HepG2 (cell line): ENCODE results near the gene MAFF. TPM values are rescaled to one million over a fixed set of nuclear protein-coding genes. Genes with fewer than 3 reads are reported as not detected.

Source experiments
- ATAC-seq: fragments of 200-7000 bp; cut with Tn5 transposase; 3 replicates; pipeline ENCODE4 v1.9.1; 2020; ENCODE audit warnings: mild to moderate bottlenecking, moderate library complexity
- BruUV-seq: library from RNA; stranded (reverse); fragments of 400-500 nt; replicated peaks from 2 replicates; lab custom pipeline; 2021; lab: Mats Ljungman, UMichigan
- CTCF ChIA-PET: fragments of 300-600 bp; formaldehyde crosslinking; extraction: SDS; loops from one replicate; lab custom pipeline; 2021; ENCODE audit warnings: low total read pairs, inconsistent platforms, low intra/inter-chr PET ratio; lab: Yijun Ruan, JAX
- POLR2A ChIA-PET: fragments of 350-600 bp; sonication (Branson Sonifier 250); formaldehyde crosslinking; loops from one replicate; lab custom pipeline; 2020; ENCODE audit warnings: antibody characterized with exemption, inconsistent platforms; lab: Yijun Ruan, JAX
- DNase-seq: peaks from one replicate; pipeline ENCODE4 v3.0.0-alpha.2; 2015; ENCODE audit warnings: low spot score
- FAIRE-seq: peaks from 3 replicates; lab custom pipeline; 2011; peaks lifted over from hg19 to GRCh38; lab: Jason Lieb, UNC
- H2AFZ ChIP-seq: one replicate; pipeline ENCODE4 v1.6.1; 2011; ENCODE audit warnings: low read length, inconsistent platforms
- H3K27ac ChIP-seq: fragments of 300-600 bp; 3 replicates; pipeline ENCODE4 v1.8.0; 2011; ENCODE audit warnings: mixed run types, mild to moderate bottlenecking, mixed read lengths, low read length, inconsistent platforms; ENCODE audit not compliant: insufficient read depth; ENCODE audit errors: extremely low read length
- H3K27me3 ChIP-seq, 2 experiments: fragments of 200-600 bp in 1 of 2; 2 replicates in 1 of 2; 3 replicates in 1 of 2; pipeline versions ENCODE4 v1.6.0 to v1.8.0; 2011; ENCODE audit warnings: low read length in 2 of 2, mild to moderate bottlenecking in 2 of 2, moderate library complexity in 2 of 2, inconsistent platforms in 1 of 2; ENCODE audit not compliant: insufficient read depth in 2 of 2, control insufficient read depth in 1 of 2
- H3K36me3 ChIP-seq, 2 experiments: fragments of 200-600 bp in 1 of 2; replicated peaks in 1 of 2; 2 replicates in 1 of 2; 3 replicates in 1 of 2; pipeline versions ENCODE4 v1.5.1 to v1.8.0; 2011; ENCODE audit warnings: low read length in 2 of 2, inconsistent platforms in 1 of 2; ENCODE audit not compliant: insufficient read depth in 2 of 2, control insufficient read depth in 1 of 2
- H3K4me1 ChIP-seq: 2 replicates; pipeline ENCODE4 v1.5.1; 2012; ENCODE audit warnings: low read length, inconsistent platforms; ENCODE audit not compliant: insufficient read depth
- H3K4me2 ChIP-seq: 2 replicates; pipeline ENCODE4 v1.6.0; 2011; ENCODE audit warnings: low read depth, low read length, inconsistent platforms
- H3K4me3 ChIP-seq, 3 experiments: fragments of 200-600 bp in 1 of 3; sonication (generic), shearing (Covaris generic) in 1 of 3; replicated peaks in 1 of 3; 2 replicates each; pipeline ENCODE4 v1.5.1; 2011 to 2016; ENCODE audit warnings: low read length in 3 of 3, inconsistent platforms in 2 of 3, low read depth in 2 of 3, mild to moderate bottlenecking in 2 of 3, control low read depth in 1 of 3, mixed read lengths in 1 of 3; ENCODE audit not compliant: insufficient read depth in 1 of 3
- H3K79me2 ChIP-seq: one replicate; pipeline ENCODE4 v1.6.1; 2011; ENCODE audit warnings: low read length, inconsistent platforms; ENCODE audit not compliant: insufficient read depth
- H3K9ac ChIP-seq: 2 replicates; pipeline ENCODE4 v1.6.0; 2011; ENCODE audit warnings: mild to moderate bottlenecking, low read depth, low read length, inconsistent platforms; ENCODE audit not compliant: insufficient read depth
- H3K9me3 ChIP-seq: 2 replicates; pipeline ENCODE4 v1.5.1; 2012; ENCODE audit warnings: mild to moderate bottlenecking, low read length
- H4K20me1 ChIP-seq: 2 replicates; pipeline ENCODE4 v1.6.0; 2011; ENCODE audit warnings: inconsistent platforms, mild to moderate bottlenecking, low read length, moderate library complexity; ENCODE audit not compliant: insufficient read depth
- FOSL1 ChIP-seq: sonication (generic); formaldehyde crosslinking; IDR thresholded peaks from 2 replicates; pipeline ENCODE4 v1.9.0; 2021; ENCODE audit warnings: missing genetic modification reagents, borderline replicate concordance
- GATAD2A ChIP-seq: IDR thresholded peaks from 2 replicates; pipeline ENCODE4 v1.6.1; 2016
- JUN ChIP-seq: sonication (generic); formaldehyde crosslinking; IDR thresholded peaks from 2 replicates; pipeline ENCODE4 v1.4.0; 2020; ENCODE audit warnings: mild to moderate bottlenecking, missing genetic modification reagents
- MYC ChIP-seq: sonication (generic); formaldehyde crosslinking; IDR thresholded peaks from 2 replicates; pipeline ENCODE4 v1.9.0; 2021; ENCODE audit warnings: missing genetic modification reagents, borderline replicate concordance
- ONECUT2 ChIP-seq: sonication (generic); formaldehyde crosslinking; IDR thresholded peaks from 2 replicates; pipeline ENCODE4 v1.4.0; 2020; ENCODE audit warnings: missing genetic modification reagents
- PITX1 ChIP-seq: sonication (generic); formaldehyde crosslinking; IDR thresholded peaks from 2 replicates; pipeline ENCODE4 v1.5.1; 2020; ENCODE audit warnings: mild to moderate bottlenecking, missing genetic modification reagents
- SMYD3 ChIP-seq: sonication (generic); formaldehyde crosslinking; IDR thresholded peaks from 2 replicates; pipeline ENCODE4 v1.8.1; 2023; ENCODE audit warnings: mild to moderate bottlenecking, missing genetic modification reagents
- SPEN ChIP-seq: sonication (generic); formaldehyde crosslinking; IDR thresholded peaks from 2 replicates; pipeline ENCODE4 v1.5.1; 2020; ENCODE audit warnings: low read depth, mild to moderate bottlenecking, missing genetic modification reagents
- ZBTB38 ChIP-seq: sonication (generic); formaldehyde crosslinking; IDR thresholded peaks from 2 replicates; pipeline ENCODE4 v1.5.1; 2020; ENCODE audit warnings: mild to moderate bottlenecking, missing genetic modification reagents
- ZC3H13 ChIP-seq: sonication (generic); formaldehyde crosslinking; IDR thresholded peaks from 2 replicates; pipeline ENCODE4 v1.8.1; 2023; ENCODE audit warnings: mild to moderate bottlenecking, missing genetic modification reagents, moderate library complexity
- ZNF143 ChIP-seq: sonication (generic); formaldehyde crosslinking; IDR thresholded peaks from 2 replicates; pipeline ENCODE4 v1.4.0; 2020; ENCODE audit warnings: missing genetic modification reagents
- WGBS: methylation state at CpG from one replicate; pipeline ENCODE4 v1.1.6; 2017; ENCODE audit warnings: low lambda C conversion rate; 5-methylcytosine and 5-hydroxymethylcytosine counted together
- in situ Hi-C: cut with HindIII; loops from 2 replicates; pipeline ENCODE4 v1.10.0; 2017; ENCODE audit warnings: low pct_unique_long_range_greater_than_20kb; ENCODE audit not compliant: extremely low pct_ligation_motif_present
- intact Hi-C: fragments of 100-400 bp; cut with micrococcal nuclease; formaldehyde crosslinking; loops from one replicate; pipeline ENCODE4 v1.10.0; 2022; ENCODE audit not compliant: unreplicated experiment
- polyA plus RNA-seq, 8 experiments: library from polyadenylated mRNA; depleted of rRNA in 3 of 8; stranded (reverse) in 7 of 8; unstranded in 1 of 8; fragments of >200 nt; fragmentation: Illumina TruSeq in 4 of 8; extraction: Trizol in 4 of 8; gene quantifications; 2 replicates each; pipeline versions ENCODE4 v1.2.1 to v1.2.3, GENCODE V29; 2011 to 2016; ENCODE audit warnings: low read depth in 4 of 8, missing spikeins in 1 of 8, mixed read lengths in 1 of 8; ENCODE audit not compliant: insufficient read depth in 1 of 8
- total RNA-seq, 5 experiments: library from RNA; depleted of rRNA; stranded (reverse); fragments of >200 nt; fragmentation: Illumina TruSeq; extraction: Trizol; gene quantifications; 2 replicates each; pipeline ENCODE4 v1.2.3, GENCODE V29; 2016; ENCODE audit warnings: low read depth in 1 of 5
- TF ChIP-seq, protein P1 (sequence below): sonication (generic); formaldehyde crosslinking; IDR thresholded peaks from 2 replicates; pipeline ENCODE4 v1.8.1; 2023; ENCODE audit warnings: mild to moderate bottlenecking, missing genetic modification reagents
- TF ChIP-seq, protein P2 (sequence below): sonication (generic); formaldehyde crosslinking; IDR thresholded peaks from 2 replicates; pipeline ENCODE4 v1.5.1; 2020; ENCODE audit warnings: mild to moderate bottlenecking, missing genetic modification reagents, moderate library complexity
- TF ChIP-seq, protein P3 (sequence below): IDR thresholded peaks from 2 replicates; pipeline ENCODE4 v1.6.1; 2016; ENCODE audit warnings: missing compliant biosample characterization, missing genetic modification reagents, borderline replicate concordance
- TF ChIP-seq, protein P4 (sequence below): IDR thresholded peaks from 2 replicates; pipeline ENCODE4 v1.6.1; 2012; ENCODE audit warnings: inconsistent platforms

Gene MAFF
- total and polyA plus RNA-seq, 2 of the 13 experiments (the other 11 are each of a cell fraction or from before 2014, with no cell fraction given) = 5.4 to 14.3 TPM

DNA sequence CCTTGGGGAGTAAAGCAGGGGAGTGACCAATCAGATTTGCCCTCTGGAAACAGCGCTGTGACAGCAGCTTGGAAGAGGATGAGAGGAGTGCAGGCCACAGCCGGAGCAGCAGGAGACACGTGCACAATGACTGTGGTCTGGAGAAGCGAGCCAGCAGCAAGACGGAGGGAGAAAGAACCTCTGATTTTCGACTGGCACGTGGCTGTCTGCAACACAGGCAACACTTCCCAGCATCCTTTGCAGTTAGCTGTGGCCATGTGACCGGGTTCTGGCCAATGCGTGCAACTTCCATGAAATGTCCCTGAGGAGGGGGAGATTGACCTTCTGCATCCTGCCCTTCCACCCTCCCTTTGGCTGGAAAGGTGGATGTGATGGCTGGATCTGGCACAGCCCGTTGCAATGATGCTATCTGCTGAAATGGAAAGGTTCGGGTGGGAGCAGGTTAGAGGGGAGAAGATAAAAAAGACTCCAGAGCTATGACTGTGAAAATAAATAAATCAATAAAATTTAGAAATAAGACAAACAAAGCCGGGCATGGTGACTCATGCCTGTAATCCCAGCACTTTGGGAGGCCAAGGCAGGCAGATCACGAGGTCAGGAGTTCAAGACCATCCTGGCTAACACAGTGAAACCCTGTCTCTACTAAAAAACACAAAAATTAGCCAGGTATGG, 35.7 kb upstream of the MAFF start:
- CTCF ChIA-PET = no interaction called here
- intact Hi-C loops = no loop called here
- POLR2A ChIA-PET = interaction anchor here (0.5 to 3.6 kb wide), 5 partner anchors 11 to 107 kb away, joined by 3 to 46 read pairs (median 9); partner anchors contain the start of genes BAIAP2L2, MAFF, PLA2G6 and TMEM184B
- TF ChIP-seq SMYD3 = 0 out of 2 replicates have a peak, but pooled peaks have one; percentile 27
- TF ChIP-seq ZNF143 (CRISPR knock-in tag) = peak; percentile 84
- TF ChIP-seq ONECUT2 = peak; percentile 59
- TF ChIP-seq JUN (CRISPR knock-in tag) = peak; percentile 49; the same call in 1 of the 2 replicates
- TF ChIP-seq GATAD2A = peak; percentile 27
- peak; percentile 62; the same call in 1 of the 2 replicates for TF ChIP-seq FOSL1 (CRISPR knock-in tag)
- TF ChIP-seq, protein P1, sequence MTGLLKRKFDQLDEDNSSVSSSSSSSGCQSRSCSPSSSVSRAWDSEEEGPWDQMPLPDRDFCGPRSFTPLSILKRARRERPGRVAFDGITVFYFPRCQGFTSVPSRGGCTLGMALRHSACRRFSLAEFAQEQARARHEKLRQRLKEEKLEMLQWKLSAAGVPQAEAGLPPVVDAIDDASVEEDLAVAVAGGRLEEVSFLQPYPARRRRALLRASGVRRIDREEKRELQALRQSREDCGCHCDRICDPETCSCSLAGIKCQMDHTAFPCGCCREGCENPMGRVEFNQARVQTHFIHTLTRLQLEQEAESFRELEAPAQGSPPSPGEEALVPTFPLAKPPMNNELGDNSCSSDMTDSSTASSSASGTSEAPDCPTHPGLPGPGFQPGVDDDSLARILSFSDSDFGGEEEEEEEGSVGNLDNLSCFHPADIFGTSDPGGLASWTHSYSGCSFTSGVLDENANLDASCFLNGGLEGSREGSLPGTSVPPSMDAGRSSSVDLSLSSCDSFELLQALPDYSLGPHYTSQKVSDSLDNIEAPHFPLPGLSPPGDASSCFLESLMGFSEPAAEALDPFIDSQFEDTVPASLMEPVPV (CRISPR knock-in tag) = 0 out of 2 replicates have a peak, but pooled peaks have one; percentile 38
- TF ChIP-seq, protein P2, sequence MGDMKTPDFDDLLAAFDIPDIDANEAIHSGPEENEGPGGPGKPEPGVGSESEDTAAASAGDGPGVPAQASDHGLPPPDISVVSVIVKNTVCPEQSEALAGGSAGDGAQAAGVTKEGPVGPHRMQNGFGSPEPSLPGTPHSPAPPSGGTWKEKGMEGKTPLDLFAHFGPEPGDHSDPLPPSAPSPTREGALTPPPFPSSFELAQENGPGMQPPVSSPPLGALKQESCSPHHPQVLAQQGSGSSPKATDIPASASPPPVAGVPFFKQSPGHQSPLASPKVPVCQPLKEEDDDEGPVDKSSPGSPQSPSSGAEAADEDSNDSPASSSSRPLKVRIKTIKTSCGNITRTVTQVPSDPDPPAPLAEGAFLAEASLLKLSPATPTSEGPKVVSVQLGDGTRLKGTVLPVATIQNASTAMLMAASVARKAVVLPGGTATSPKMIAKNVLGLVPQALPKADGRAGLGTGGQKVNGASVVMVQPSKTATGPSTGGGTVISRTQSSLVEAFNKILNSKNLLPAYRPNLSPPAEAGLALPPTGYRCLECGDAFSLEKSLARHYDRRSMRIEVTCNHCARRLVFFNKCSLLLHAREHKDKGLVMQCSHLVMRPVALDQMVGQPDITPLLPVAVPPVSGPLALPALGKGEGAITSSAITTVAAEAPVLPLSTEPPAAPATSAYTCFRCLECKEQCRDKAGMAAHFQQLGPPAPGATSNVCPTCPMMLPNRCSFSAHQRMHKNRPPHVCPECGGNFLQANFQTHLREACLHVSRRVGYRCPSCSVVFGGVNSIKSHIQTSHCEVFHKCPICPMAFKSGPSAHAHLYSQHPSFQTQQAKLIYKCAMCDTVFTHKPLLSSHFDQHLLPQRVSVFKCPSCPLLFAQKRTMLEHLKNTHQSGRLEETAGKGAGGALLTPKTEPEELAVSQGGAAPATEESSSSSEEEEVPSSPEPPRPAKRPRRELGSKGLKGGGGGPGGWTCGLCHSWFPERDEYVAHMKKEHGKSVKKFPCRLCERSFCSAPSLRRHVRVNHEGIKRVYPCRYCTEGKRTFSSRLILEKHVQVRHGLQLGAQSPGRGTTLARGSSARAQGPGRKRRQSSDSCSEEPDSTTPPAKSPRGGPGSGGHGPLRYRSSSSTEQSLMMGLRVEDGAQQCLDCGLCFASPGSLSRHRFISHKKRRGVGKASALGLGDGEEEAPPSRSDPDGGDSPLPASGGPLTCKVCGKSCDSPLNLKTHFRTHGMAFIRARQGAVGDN = peak; percentile 93
- TF ChIP-seq, protein P3, sequence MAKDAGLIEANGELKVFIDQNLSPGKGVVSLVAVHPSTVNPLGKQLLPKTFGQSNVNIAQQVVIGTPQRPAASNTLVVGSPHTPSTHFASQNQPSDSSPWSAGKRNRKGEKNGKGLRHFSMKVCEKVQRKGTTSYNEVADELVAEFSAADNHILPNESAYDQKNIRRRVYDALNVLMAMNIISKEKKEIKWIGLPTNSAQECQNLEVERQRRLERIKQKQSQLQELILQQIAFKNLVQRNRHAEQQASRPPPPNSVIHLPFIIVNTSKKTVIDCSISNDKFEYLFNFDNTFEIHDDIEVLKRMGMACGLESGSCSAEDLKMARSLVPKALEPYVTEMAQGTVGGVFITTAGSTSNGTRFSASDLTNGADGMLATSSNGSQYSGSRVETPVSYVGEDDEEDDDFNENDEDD (CRISPR knock-in tag) = peak; percentile 30; the same call in 1 of the 2 replicates
- TF ChIP-seq SPEN (CRISPR knock-in tag) = 0 out of 2 replicates have a peak, but pooled peaks have one; percentile 11
- no peak for TF ChIP-seq ZC3H13 (CRISPR knock-in tag)
- TF ChIP-seq MYC (CRISPR knock-in tag) = peak; percentile 23; the same call in 1 of the 2 replicates
- TF ChIP-seq, protein P4, sequence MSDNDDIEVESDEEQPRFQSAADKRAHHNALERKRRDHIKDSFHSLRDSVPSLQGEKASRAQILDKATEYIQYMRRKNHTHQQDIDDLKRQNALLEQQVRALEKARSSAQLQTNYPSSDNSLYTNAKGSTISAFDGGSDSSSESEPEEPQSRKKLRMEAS = peak; percentile 73
- TF ChIP-seq PITX1 (CRISPR knock-in tag) = 0 out of 2 replicates have a peak, but pooled peaks have one; percentile 19
- TF ChIP-seq ZBTB38 (CRISPR knock-in tag) = peak; percentile 74; the same call in 1 of the 2 replicates

More for the DNA sequence above, 35.7 kb upstream of the MAFF start:
- Histone ChIP-seq H3K4me2 (peak overlapping the region; percentile 24; the same call in 1 of the 2 replicates), H4K20me1 (no peaks in the 10 kb centered on the region), H3K9ac (0 out of 2 replicates have a peak overlapping the region, but pooled peaks have one; percentile 8), H3K9me3 (no peaks in the 10 kb centered on the region), H3K27me3 (no peaks in the 10 kb centered on the region), H3K4me3 (no peak overlapping the region), H2AFZ (no peak overlapping the region), H3K27ac (no peak overlapping the region), H3K36me3 (no peaks in the 10 kb centered on the region; a peak in 1 of 5 replicates), H3K4me1 (peaks cover 39% of the 10 kb centered on the region), H3K79me2 (peaks cover 2% of the 10 kb centered on the region)
- in situ Hi-C loops = no loop called here
- 63% methylated on average over 13 of the region's 13 CpGs for WGBS
- no TSS peak for BruUV-seq
- FAIRE-seq (no peak), ATAC-seq (no peak), DNase-seq (no peak)
